GM12878 (cell line): ENCODE results near the gene C9orf50. TPM values are rescaled to one million over a fixed set of nuclear protein-coding genes. Genes with fewer than 3 reads are reported as not detected.

Experiments
- ATAC-seq: fragments of 200-7000 bp; cut with Tn5 transposase; 3 replicates; pipeline ENCODE4 v1.9.1; 2020; ENCODE audit warnings: mild to moderate bottlenecking, moderate library complexity
- BruUV-seq: library from RNA; stranded (reverse); fragments of 400-500 nt; replicated peaks from 2 replicates; lab custom pipeline; 2021; lab: Mats Ljungman, UMichigan
- CTCF ChIA-PET: fragments of 300-600 bp; sonication (Branson Sonifier 250); formaldehyde crosslinking; extraction: SDS; loops from one replicate; lab custom pipeline; 2021; ENCODE audit warnings: inconsistent platforms; lab: Yijun Ruan, JAX
- POLR2A ChIA-PET: fragments of 350-600 bp; formaldehyde crosslinking; extraction: SDS; loops from one replicate; lab custom pipeline; 2021; ENCODE audit warnings: inconsistent platforms; lab: Charles Lee
- RAD21 ChIA-PET: fragments of 300-600 bp; sonication (Branson Sonifier 250); formaldehyde crosslinking; loops from one replicate; lab custom pipeline; 2023; ENCODE audit warnings: antibody characterized with exemption; ENCODE audit not compliant: unreplicated experiment; lab: Charles Lee
- SMC1A ChIA-PET: fragments of 300-600 bp; sonication (Branson Sonifier 250); formaldehyde crosslinking; loops from one replicate; lab custom pipeline; 2023; ENCODE audit not compliant: unreplicated experiment, uncharacterized antibody; lab: Charles Lee
- DNase-seq: peaks from one replicate; pipeline ENCODE4 v3.0.0-alpha.2; 2011; ENCODE audit warnings: low read depth, low spot score
- FAIRE-seq: peaks from 3 replicates; lab custom pipeline; 2011; peaks lifted over from hg19 to GRCh38; lab: Jason Lieb, UNC
- H2AFZ ChIP-seq: 2 replicates; pipeline ENCODE4 v1.6.0; 2011; ENCODE audit warnings: low read depth, low read length, control low read depth; ENCODE audit not compliant: control insufficient read depth
- H3K27ac ChIP-seq: 2 replicates; pipeline ENCODE4 v1.5.1; 2011; ENCODE audit warnings: control low read depth; ENCODE audit not compliant: control insufficient read depth, insufficient read depth
- H3K27me3 ChIP-seq, 2 experiments: replicated peaks in 1 of 2; 2 replicates each; pipeline versions ENCODE4 v1.6.0 to v1.6.1; 2011; ENCODE audit warnings: low read length in 1 of 2; ENCODE audit not compliant: control insufficient read depth in 2 of 2, insufficient read depth in 2 of 2
- H3K36me3 ChIP-seq, 2 experiments: 2 replicates each; pipeline ENCODE4 v1.5.1; 2011; ENCODE audit warnings: low read length in 1 of 2; ENCODE audit not compliant: control insufficient read depth in 2 of 2, insufficient read depth in 2 of 2
- H3K4me1 ChIP-seq: 2 replicates; pipeline ENCODE4 v1.6.1; 2011; ENCODE audit warnings: mild to moderate bottlenecking, low read length, moderate library complexity, mixed read lengths; ENCODE audit not compliant: control insufficient read depth, insufficient read depth
- H3K4me2 ChIP-seq: 2 replicates; pipeline ENCODE4 v1.6.0; 2011; ENCODE audit warnings: control low read depth; ENCODE audit not compliant: control insufficient read depth, insufficient read depth
- H3K4me3 ChIP-seq: fragments of 200-600 bp; sonication (generic); 2 replicates; pipeline ENCODE4 v1.5.1; 2016
- H3K79me2 ChIP-seq: 2 replicates; pipeline ENCODE4 v1.6.0; 2011; ENCODE audit warnings: low read length; ENCODE audit not compliant: control insufficient read depth, insufficient read depth
- H3K9ac ChIP-seq: 2 replicates; pipeline ENCODE4 v1.8.0; 2011; ENCODE audit warnings: low read length, control low read depth, mixed read lengths; ENCODE audit not compliant: control insufficient read depth, insufficient read depth
- H3K9me3 ChIP-seq: replicated peaks from 3 replicates; pipeline ENCODE4 v1.5.1; 2011; ENCODE audit warnings: mild to moderate bottlenecking, low read length; ENCODE audit not compliant: control insufficient read depth, insufficient read depth
- H4K20me1 ChIP-seq: 2 replicates; pipeline ENCODE4 v1.6.0; 2011; ENCODE audit not compliant: control insufficient read depth, insufficient read depth
- BMI1 ChIP-seq: fragments of 450-650 bp; IDR thresholded peaks from 2 replicates; pipeline ENCODE4 v1.6.1; 2016; ENCODE audit warnings: mild to moderate bottlenecking, moderate library complexity, borderline replicate concordance
- E2F8 ChIP-seq: fragments of 450-650 bp; IDR thresholded peaks from 2 replicates; pipeline ENCODE4 v1.6.1; 2018; ENCODE audit warnings: mild to moderate bottlenecking, low read depth, moderate library complexity; ENCODE audit not compliant: partially characterized antibody
- GATAD2B ChIP-seq: fragments of 450-650 bp; conservative IDR thresholded peaks from 2 replicates; pipeline ENCODE4 v1.6.1; 2017; ENCODE audit warnings: low read depth, mild to moderate bottlenecking, moderate library complexity
- NFYB ChIP-seq: IDR thresholded peaks from 2 replicates; pipeline ENCODE4 v1.6.1; 2011; ENCODE audit warnings: low read depth, mild to moderate bottlenecking, low read length, improper control_type of control experiment, moderate library complexity; ENCODE audit not compliant: insufficient read depth
- RBBP5 ChIP-seq: fragments of 200-600 bp; sonication (generic); conservative IDR thresholded peaks from 2 replicates; pipeline ENCODE4 v1.6.1; 2016
- SP1 ChIP-seq: IDR thresholded peaks from one replicate; pipeline ENCODE4 v1.6.1; 2011; ENCODE audit warnings: low read depth, low read length
- SPI1 ChIP-seq: IDR thresholded peaks from 2 replicates; pipeline ENCODE4 v1.6.1; 2011; ENCODE audit warnings: low read depth, mild to moderate bottlenecking, low read length, moderate library complexity, borderline replicate concordance; ENCODE audit not compliant: insufficient read depth
- STAT3 ChIP-seq: IDR thresholded peaks from 2 replicates; pipeline ENCODE4 v1.6.1; 2011; ENCODE audit warnings: low read depth, low read length, improper control_type of control experiment
- USF1 ChIP-seq: IDR thresholded peaks from 2 replicates; pipeline ENCODE4 v1.6.1; 2011; ENCODE audit warnings: borderline replicate concordance, low read depth, mild to moderate bottlenecking, moderate library complexity, mixed read lengths, low read length; ENCODE audit not compliant: insufficient read depth; ENCODE audit errors: extremely low read length
- ZNF384 ChIP-seq: IDR thresholded peaks from 2 replicates; pipeline ENCODE4 v1.6.1; 2012; ENCODE audit warnings: low read depth, mild to moderate bottlenecking, low read length, improper control_type of control experiment, borderline replicate concordance
- WGBS: methylation state at CpG from one replicate; pipeline ENCODE4 v1.1.6; 2016; ENCODE audit warnings: low lambda C conversion rate; ENCODE audit not compliant: insufficient replicate concordance, insufficient coverage; ENCODE audit errors: missing lambda C conversion rate; 5-methylcytosine and 5-hydroxymethylcytosine counted together
- in situ Hi-C: fragments of 300-500 bp; cut with MboI; formaldehyde crosslinking; loops from 9 replicates; pipeline ENCODE4 v1.14.3; 2018; ENCODE audit warnings: mixed read lengths
- intact Hi-C: fragments of 100-400 bp; cut with micrococcal nuclease; formaldehyde crosslinking; loops from one replicate; pipeline ENCODE4 v1.14.2; 2022; ENCODE audit not compliant: unreplicated experiment
- polyA plus RNA-seq, 11 experiments: library from polyadenylated mRNA; depleted of rRNA in 4 of 11; unstranded in 6 of 11; stranded (reverse) in 5 of 11; fragments of >200 nt; fragmentation: Nextera tagmentation in 4 of 11; fragmentation: Illumina TruSeq in 1 of 11; extraction: Ambion mirVana in 4 of 11; extraction: Trizol in 1 of 11; gene quantifications; 1 replicate in 1 of 11; 2 replicates in 10 of 11; pipeline versions ENCODE4 v1.2.1 to v1.2.3, GENCODE V29; 2011 to 2016; ENCODE audit warnings: inconsistent platforms in 2 of 11, missing spikeins in 2 of 11, low read depth in 1 of 11
- total RNA-seq, 4 experiments: library from RNA; depleted of rRNA in 3 of 4; stranded (reverse); fragments of >200 nt in 3 of 4; fragmentation: Illumina TruSeq in 1 of 4; extraction: Trizol in 1 of 4; gene quantifications; 2 replicates each; pipeline versions ENCODE4 v1.2.1 to v1.2.3, GENCODE V29; 2013 to 2021
- TF ChIP-seq, protein P1 (sequence below): fragments of 450-650 bp; formaldehyde crosslinking; IDR thresholded peaks from 2 replicates; pipeline ENCODE4 v1.5.0; 2022; ENCODE audit warnings: mild to moderate bottlenecking, missing genetic modification characterization
- TF ChIP-seq, protein P2 (sequence below): IDR thresholded peaks from 2 replicates; pipeline ENCODE4 v1.6.1; 2012; ENCODE audit warnings: low read depth, low read length, improper control_type of control experiment

Gene C9orf50
- total and polyA plus RNA-seq, 10 of the 15 experiments (the other 5 are each of a cell fraction or from before 2014, with no cell fraction given), result not detected

- no TSS peak for BruUV-seq
- no peaks in the 10 kb centered on the region for H4K20me1 ChIP-seq
- FAIRE-seq (no peak), ATAC-seq (no peak; the same call in 2 of the 3 replicates), DNase-seq (no peak)
- no peaks in the 10 kb centered on the region for H3K4me1 ChIP-seq
- no peak overlapping the region for H2AFZ ChIP-seq
- no peak overlapping the region for H3K27ac ChIP-seq
- RAD21 ChIA-PET, result interaction anchor here (0.6 to 1.4 kb wide), 2 partner anchors 31 to 1062 kb away, joined by 3 to 4 read pairs; no protein-coding TSS in a partner anchor
- WGBS, result 53% methylated on average over 7 of the region's 7 CpGs
- H3K36me3 ChIP-seq, result no peaks in the 10 kb centered on the region; a peak in 1 of 4 replicates
- H3K4me3 ChIP-seq, result no peak overlapping the region
- POLR2A ChIA-PET, result no interaction called here
- CTCF ChIA-PET, result no interaction called here
- no peaks in the 10 kb centered on the region for H3K79me2 ChIP-seq
- intact Hi-C loops, result no loop called here
- H3K27me3 ChIP-seq, result no peaks in the 10 kb centered on the region; a peak in 1 of 4 replicates
- TF ChIP-seq SP1, result no peak
- no peak for TF ChIP-seq ZNF384
- TF ChIP-seq E2F8, result no peak
- TF ChIP-seq SPI1, result no peak
- no peak for TF ChIP-seq RBBP5
- no peak for TF ChIP-seq GATAD2B
- TF ChIP-seq NFYB, result no peak
- TF ChIP-seq, protein P1, sequence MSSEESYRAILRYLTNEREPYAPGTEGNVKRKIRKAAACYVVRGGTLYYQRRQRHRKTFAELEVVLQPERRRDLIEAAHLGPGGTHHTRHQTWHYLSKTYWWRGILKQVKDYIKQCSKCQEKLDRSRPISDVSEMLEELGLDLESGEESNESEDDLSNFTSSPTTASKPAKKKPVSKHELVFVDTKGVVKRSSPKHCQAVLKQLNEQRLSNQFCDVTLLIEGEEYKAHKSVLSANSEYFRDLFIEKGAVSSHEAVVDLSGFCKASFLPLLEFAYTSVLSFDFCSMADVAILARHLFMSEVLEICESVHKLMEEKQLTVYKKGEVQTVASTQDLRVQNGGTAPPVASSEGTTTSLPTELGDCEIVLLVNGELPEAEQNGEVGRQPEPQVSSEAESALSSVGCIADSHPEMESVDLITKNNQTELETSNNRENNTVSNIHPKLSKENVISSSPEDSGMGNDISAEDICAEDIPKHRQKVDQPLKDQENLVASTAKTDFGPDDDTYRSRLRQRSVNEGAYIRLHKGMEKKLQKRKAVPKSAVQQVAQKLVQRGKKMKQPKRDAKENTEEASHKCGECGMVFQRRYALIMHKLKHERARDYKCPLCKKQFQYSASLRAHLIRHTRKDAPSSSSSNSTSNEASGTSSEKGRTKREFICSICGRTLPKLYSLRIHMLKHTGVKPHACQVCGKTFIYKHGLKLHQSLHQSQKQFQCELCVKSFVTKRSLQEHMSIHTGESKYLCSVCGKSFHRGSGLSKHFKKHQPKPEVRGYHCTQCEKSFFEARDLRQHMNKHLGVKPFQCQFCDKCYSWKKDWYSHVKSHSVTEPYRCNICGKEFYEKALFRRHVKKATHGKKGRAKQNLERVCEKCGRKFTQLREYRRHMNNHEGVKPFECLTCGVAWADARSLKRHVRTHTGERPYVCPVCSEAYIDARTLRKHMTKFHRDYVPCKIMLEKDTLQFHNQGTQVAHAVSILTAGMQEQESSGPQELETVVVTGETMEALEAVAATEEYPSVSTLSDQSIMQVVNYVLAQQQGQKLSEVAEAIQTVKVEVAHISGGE (CRISPR knock-in tag), result no peak
- TF ChIP-seq, protein P2, sequence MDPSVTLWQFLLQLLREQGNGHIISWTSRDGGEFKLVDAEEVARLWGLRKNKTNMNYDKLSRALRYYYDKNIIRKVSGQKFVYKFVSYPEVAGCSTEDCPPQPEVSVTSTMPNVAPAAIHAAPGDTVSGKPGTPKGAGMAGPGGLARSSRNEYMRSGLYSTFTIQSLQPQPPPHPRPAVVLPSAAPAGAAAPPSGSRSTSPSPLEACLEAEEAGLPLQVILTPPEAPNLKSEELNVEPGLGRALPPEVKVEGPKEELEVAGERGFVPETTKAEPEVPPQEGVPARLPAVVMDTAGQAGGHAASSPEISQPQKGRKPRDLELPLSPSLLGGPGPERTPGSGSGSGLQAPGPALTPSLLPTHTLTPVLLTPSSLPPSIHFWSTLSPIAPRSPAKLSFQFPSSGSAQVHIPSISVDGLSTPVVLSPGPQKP, result no peak
- TF ChIP-seq STAT3, result no peak
- no peak for TF ChIP-seq USF1
- TF ChIP-seq BMI1, result no peak
- no peak overlapping the region for H3K4me2 ChIP-seq
- no peak overlapping the region for H3K9ac ChIP-seq
- no peaks in the 10 kb centered on the region for H3K9me3 ChIP-seq
- in situ Hi-C loops, result no loop called here
- SMC1A ChIA-PET, result no interaction called here
Observed at GRCh38 chr9:129655696-129656095, 34.8 kb upstream of the C9orf50 start.
